Activated CD4-positive, alpha-beta T cell treated with anti-CD3 and anti-CD28 coated beads for 4 hours (primary cell): ENCODE results near the gene TOMM70.
A peak's percentile ranks its signal among the peaks of the same experiment; 100 is the strongest.

ENCODE experiments used
- DNase-seq, 2 donors: peaks; one replicate each; pipeline ENCODE4 v3.0.0-alpha.2; 2020

TOMM70 gene

DNA sequence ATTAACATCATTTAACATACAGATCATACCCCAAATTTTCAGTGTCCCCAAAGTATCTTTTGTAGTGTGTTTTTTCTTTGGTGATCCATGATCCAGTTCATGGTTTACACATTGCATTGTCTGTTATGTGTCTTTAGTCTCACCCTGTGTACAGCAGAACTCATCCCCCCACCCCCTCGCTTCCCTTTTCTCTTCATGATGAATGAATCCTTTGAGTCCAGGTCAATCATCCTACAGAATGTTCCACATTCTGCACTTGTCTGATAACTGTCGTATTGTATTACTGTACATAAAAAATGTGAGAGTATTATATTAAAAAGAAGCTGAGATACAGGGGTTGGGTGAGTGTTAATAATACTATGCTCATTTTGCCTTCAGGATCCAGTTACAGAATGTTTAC, 80.9 kb downstream of the TOMM70 start:
- no peak for DNase-seq

DNA sequence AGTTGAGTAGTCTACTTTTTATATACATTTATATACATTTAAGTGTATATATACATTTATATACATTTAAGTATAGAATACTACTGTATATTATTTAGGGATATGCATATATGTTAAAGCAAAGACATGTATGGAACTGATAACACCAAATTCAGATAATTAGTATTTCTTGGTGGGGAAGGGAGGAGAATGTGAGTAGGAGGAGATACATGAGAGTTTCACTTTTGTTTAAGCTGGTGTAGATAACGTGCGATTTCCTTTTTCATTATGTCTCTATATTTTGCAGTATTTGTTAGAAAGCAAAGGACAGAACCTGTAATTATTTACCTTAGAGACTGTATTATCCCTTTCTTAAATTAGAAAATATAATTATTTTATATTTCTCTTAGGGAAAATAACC, 83.0 kb downstream of the TOMM70 start:
- no peak for DNase-seq

DNA sequence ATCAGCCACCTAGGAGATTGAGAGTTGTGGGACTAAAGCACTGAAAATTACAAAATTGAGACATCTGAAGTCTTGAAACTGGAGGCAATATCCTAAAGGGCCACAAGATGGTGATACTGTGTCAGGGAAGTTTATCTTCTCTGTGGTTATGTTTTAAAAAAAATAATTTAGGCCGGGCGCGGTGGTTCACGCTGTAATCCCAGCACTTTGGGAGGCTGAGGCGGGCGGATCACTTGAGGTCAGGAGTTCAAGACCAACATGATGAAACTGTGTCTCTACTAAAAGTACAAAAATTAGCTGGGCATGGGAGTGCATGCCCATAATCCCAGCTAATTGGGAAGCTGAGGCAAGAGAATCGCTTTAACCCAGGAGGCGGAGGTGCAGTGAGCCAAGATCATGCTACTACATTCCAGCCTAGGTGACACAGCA, 84.2 kb downstream of the TOMM70 start:
- peak; percentile 16 to 27 for DNase-seq
